ENCODE results near the gene CDC34.

GRCh38 chr19:518598-519231, 12.8 kb upstream of the CDC34 start:
- TF ChIP-seq CTCF (IDR thresholded peaks at IDR 0.05; ENCODE audit: borderline replicate concordance, extremely low read depth, low read length, poor library complexity, severe bottlenecking) (no peak), EZH2 (IDR thresholded peaks at IDR 0.05; ENCODE audit: borderline replicate concordance, low read depth, low read length, severe bottlenecking) (no peak)

Measured in DND-41 (cell line).